ENCODE measurements around the gene TPD52L1. TPM values are rescaled to one million over a fixed set of nuclear protein-coding genes. Genes with fewer than 3 reads are reported as not detected.

Gene TPD52L1
- total RNA-seq, 1 donor from 2014 or later: 200 TPM

- H3K4me1 Mint-ChIP-seq: peaks cover 14% of the 10 kb centered on the region
- peak overlapping the region; percentile 26 for H3K27ac Mint-ChIP-seq
- TF ChIP-seq CTCF (IDR thresholded peaks at IDR 0.05; ENCODE audit: unreplicated experiment): no peak
- peaks cover 14% of the 10 kb centered on the region for H3K36me3 Mint-ChIP-seq
- no peak for DNase-seq (ENCODE audit: low spot score in 2 of 2, unreplicated experiment in 2 of 2)
- no peak overlapping the region for H3K4me3 Mint-ChIP-seq
- no peaks in the 10 kb centered on the region for H3K27me3 Mint-ChIP-seq (ENCODE audit: low read depth)
- H3K9me3 Mint-ChIP-seq: no peaks in the 10 kb centered on the region
These were observed 19.9 kb downstream of the TPD52L1 start for GRCh38 chr6:125173341-125174095.

- peaks cover 14% of the 10 kb centered on the region for H3K4me1 Mint-ChIP-seq
- no peaks in the 10 kb centered on the region for H3K9me3 Mint-ChIP-seq
- TF ChIP-seq CTCF (IDR thresholded peaks at IDR 0.05; ENCODE audit: unreplicated experiment): no peak
These were observed 21.1 kb downstream of the TPD52L1 start for GRCh38 chr6:125174626-125175025.

GRCh38 chr6:125175466-125176048, 22.0 kb downstream of the TPD52L1 start:
- Mint-ChIP-seq H3K9me3 (no peaks in the 10 kb centered on the region), H3K36me3 (peaks cover 6% of the 10 kb centered on the region), H3K4me1 (peaks cover 14% of the 10 kb centered on the region), H3K27ac (peak overlapping the region; percentile 64), H3K4me3 (no peak overlapping the region), H3K27me3 (ENCODE audit: low read depth) (no peaks in the 10 kb centered on the region)
- no peak for DNase-seq (ENCODE audit: low spot score in 2 of 2, unreplicated experiment in 2 of 2)
- TF ChIP-seq CTCF (IDR thresholded peaks at IDR 0.05; ENCODE audit: unreplicated experiment): no peak

More at GRCh38 chr6:125174626-125175025, 21.1 kb downstream of the TPD52L1 start:
- no peak for DNase-seq (ENCODE audit: low spot score in 2 of 2, unreplicated experiment in 2 of 2)
- Mint-ChIP-seq H3K4me3 (no peak overlapping the region), H3K27me3 (ENCODE audit: low read depth) (no peaks in the 10 kb centered on the region), H3K27ac (no peak overlapping the region), H3K36me3 (peaks cover 6% of the 10 kb centered on the region)

- TF ChIP-seq CTCF (IDR thresholded peaks at IDR 0.05; ENCODE audit: unreplicated experiment): no peak
These were observed 28.9 kb downstream of the TPD52L1 start for GRCh38 chr6:125182237-125183008.

GRCh38 chr6:125183391-125183790, 29.8 kb downstream of the TPD52L1 start:
- Mint-ChIP-seq H3K27me3 (ENCODE audit: low read depth) (no peaks in the 10 kb centered on the region), H3K4me3 (no peak overlapping the region), H3K9me3 (no peaks in the 10 kb centered on the region), H3K4me1 (peaks cover 15% of the 10 kb centered on the region), H3K27ac (no peak overlapping the region), H3K36me3 (peaks cover 6% of the 10 kb centered on the region)
- no peak for TF ChIP-seq CTCF (IDR thresholded peaks at IDR 0.05; ENCODE audit: unreplicated experiment)
- DNase-seq (ENCODE audit: low spot score in 2 of 2, unreplicated experiment in 2 of 2): no peak

More at GRCh38 chr6:125182237-125183008, 28.9 kb downstream of the TPD52L1 start:
- H3K36me3 Mint-ChIP-seq: peaks cover 6% of the 10 kb centered on the region
- H3K4me1 Mint-ChIP-seq: peaks cover 9% of the 10 kb centered on the region
- no peak overlapping the region for H3K4me3 Mint-ChIP-seq
- no peak for DNase-seq (ENCODE audit: low spot score in 2 of 2, unreplicated experiment in 2 of 2)
- H3K9me3 Mint-ChIP-seq: no peaks in the 10 kb centered on the region
- no peaks in the 10 kb centered on the region for H3K27me3 Mint-ChIP-seq (ENCODE audit: low read depth)
- H3K27ac Mint-ChIP-seq: peak overlapping the region; percentile 50

All from mesothelial cell of epicardium (in vitro differentiated cells).